Measurements from ENCODE around the gene DGKI. TPM values are rescaled to one million over a fixed set of nuclear protein-coding genes. Genes with fewer than 3 reads are reported as not detected.

Gene DGKI
- total RNA-seq, 1 experiment from 2014 or later = 0.55 TPM

DNA sequence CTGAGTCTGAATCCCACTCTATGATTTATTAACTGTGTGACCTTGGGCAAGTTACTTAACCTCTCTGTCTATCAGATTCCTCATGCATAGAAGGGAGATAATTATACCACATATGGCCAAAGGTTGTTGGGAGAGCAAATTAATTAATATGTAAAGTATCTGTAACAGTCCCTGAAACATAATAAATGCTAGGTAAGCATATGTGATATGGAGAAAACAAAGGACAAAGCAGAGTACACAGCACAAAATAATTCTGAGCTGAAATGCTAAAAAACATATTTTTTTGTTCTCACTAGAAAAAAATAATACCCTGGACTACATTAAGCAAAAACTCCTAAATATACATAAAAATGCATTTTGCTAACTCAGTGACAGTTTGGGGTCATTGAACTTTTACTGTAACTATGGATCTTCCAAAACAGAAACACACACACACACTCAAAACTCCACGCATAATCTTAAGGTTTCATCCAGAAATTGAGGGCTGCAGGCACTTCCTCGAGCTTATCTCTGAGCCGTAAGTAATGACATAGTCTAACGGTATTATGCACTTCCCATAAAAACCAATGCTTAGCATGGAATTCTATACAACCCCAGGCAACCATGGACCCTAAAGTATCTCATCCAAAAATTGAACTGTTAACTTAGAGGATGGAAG lies 301.6 kb downstream of the DGKI start:
- no peak overlapping the region for H3K4me3 Mint-ChIP-seq
- H3K18ac ChIP-seq (ENCODE audit: insufficient read length, low read depth, low read length) = no peak overlapping the region
- no peak overlapping the region for H2AK5ac ChIP-seq (ENCODE audit: insufficient read length, low read length)
- no peaks in the 10 kb centered on the region for H3K79me2 ChIP-seq (ENCODE audit: insufficient read depth, low read length)
- H3K9me3 ChIP-seq (ENCODE audit: control insufficient read depth, low read depth, low read length) = no peaks in the 10 kb centered on the region
- 0 out of 4 replicates have a peak, but pooled peaks cover 0 to 4% of the 10 kb centered on the region in 2 experiments for H3K4me1 Mint-ChIP-seq
- H2BK120ac ChIP-seq (ENCODE audit: low read depth, low read length, poor library complexity, severe bottlenecking) = no peak overlapping the region
- no peak overlapping the region for H3K9ac ChIP-seq (ENCODE audit: extremely low read depth, insufficient read length, low read length)
- WGBS (ENCODE audit: extremely low coverage, insufficient read length, low lambda C conversion rate) = no CpG with 5 or more reads among the region's 4 CpGs
- no peak overlapping the region for H3K27ac Mint-ChIP-seq
- H4K8ac ChIP-seq (replicated peaks; ENCODE audit: insufficient read length, low read depth, low read length) = no peak overlapping the region
- H3K4me2 ChIP-seq (ENCODE audit: insufficient read depth, insufficient read length, low read length) = no peak overlapping the region
- no peaks in the 10 kb centered on the region for H3K27me3 ChIP-seq (ENCODE audit: insufficient read depth, low read length)
- no peak overlapping the region for H3K23ac ChIP-seq (ENCODE audit: insufficient read length, low read depth, low read length)
- no peak overlapping the region for H2BK5ac ChIP-seq (ENCODE audit: insufficient read length, low read length)
- no peak overlapping the region for H2BK15ac ChIP-seq (ENCODE audit: low read depth, low read length)
- H2BK12ac ChIP-seq (ENCODE audit: insufficient read length, low read depth, low read length) = no peak overlapping the region
- no peaks in the 10 kb centered on the region; the same call in 1 of the 2 replicates for H3K27me3 Mint-ChIP-seq (ENCODE audit: low read depth)
- H2BK20ac ChIP-seq (ENCODE audit: low read depth, low read length, poor library complexity, severe bottlenecking) = no peak overlapping the region
- no peak overlapping the region for H3T11ph ChIP-seq (ENCODE audit: low read length)
- no peaks in the 10 kb centered on the region for H3K4me1 ChIP-seq (ENCODE audit: insufficient read depth, low read length)
- no peak overlapping the region for H3K56ac ChIP-seq (ENCODE audit: insufficient read length, low read depth, low read length)
- no peak overlapping the region for H4K5ac ChIP-seq (ENCODE audit: insufficient read length, low read depth, low read length)
- H3K9me3 Mint-ChIP-seq = no peaks in the 10 kb centered on the region
- H2AFZ ChIP-seq (ENCODE audit: low read length) = no peak overlapping the region
- no peak overlapping the region for H3K14ac ChIP-seq (ENCODE audit: insufficient read depth, low read length)
- no peaks in the 10 kb centered on the region for H4K20me1 ChIP-seq (ENCODE audit: control insufficient read depth, insufficient read depth, insufficient read length)
- no peak overlapping the region for H3K27ac ChIP-seq (ENCODE audit: insufficient read length, low read depth, low read length)
- TF ChIP-seq, protein P1, sequence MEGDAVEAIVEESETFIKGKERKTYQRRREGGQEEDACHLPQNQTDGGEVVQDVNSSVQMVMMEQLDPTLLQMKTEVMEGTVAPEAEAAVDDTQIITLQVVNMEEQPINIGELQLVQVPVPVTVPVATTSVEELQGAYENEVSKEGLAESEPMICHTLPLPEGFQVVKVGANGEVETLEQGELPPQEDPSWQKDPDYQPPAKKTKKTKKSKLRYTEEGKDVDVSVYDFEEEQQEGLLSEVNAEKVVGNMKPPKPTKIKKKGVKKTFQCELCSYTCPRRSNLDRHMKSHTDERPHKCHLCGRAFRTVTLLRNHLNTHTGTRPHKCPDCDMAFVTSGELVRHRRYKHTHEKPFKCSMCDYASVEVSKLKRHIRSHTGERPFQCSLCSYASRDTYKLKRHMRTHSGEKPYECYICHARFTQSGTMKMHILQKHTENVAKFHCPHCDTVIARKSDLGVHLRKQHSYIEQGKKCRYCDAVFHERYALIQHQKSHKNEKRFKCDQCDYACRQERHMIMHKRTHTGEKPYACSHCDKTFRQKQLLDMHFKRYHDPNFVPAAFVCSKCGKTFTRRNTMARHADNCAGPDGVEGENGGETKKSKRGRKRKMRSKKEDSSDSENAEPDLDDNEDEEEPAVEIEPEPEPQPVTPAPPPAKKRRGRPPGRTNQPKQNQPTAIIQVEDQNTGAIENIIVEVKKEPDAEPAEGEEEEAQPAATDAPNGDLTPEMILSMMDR (conservative IDR thresholded peaks at IDR 0.05) = no peak
- H3K79me1 ChIP-seq (ENCODE audit: insufficient read depth, low read depth, low read length, poor library complexity, severe bottlenecking) = no peaks in the 10 kb centered on the region
- no peak for DNase-seq
- H3K36me3 Mint-ChIP-seq (ENCODE audit: insufficient read depth in 1 of 3, low read depth in 3 of 3) = no peaks in the 10 kb centered on the region
- H3K4ac ChIP-seq (ENCODE audit: low read depth, low read length) = no peak overlapping the region
- no peaks in the 10 kb centered on the region for H3K23me2 ChIP-seq (ENCODE audit: insufficient read length, low read depth, low read length, poor library complexity, severe bottlenecking)
- no peak overlapping the region for H4K91ac ChIP-seq (ENCODE audit: insufficient read length, low read depth, low read length)
